HCT116 (cell line): ENCODE results near the gene GNS. TPM values are rescaled to one million over a fixed set of nuclear protein-coding genes. Genes with fewer than 3 reads are reported as not detected.

Source experiments
- ATAC-seq: fragments of 200-7000 bp; cut with Tn5 transposase; 2 replicates; pipeline ENCODE4 v1.9.1; 2020; ENCODE audit warnings: mild to moderate bottlenecking, moderate library complexity
- BruUV-seq: library from RNA; stranded (reverse); fragments of 400-500 nt; replicated peaks from 2 replicates; lab custom pipeline; 2021; lab: Mats Ljungman, UMichigan
- CTCF ChIA-PET: fragments of 300-600 bp; sonication (Branson Sonifier 250); formaldehyde crosslinking; loops from one replicate; lab custom pipeline; 2021; ENCODE audit warnings: antibody characterized with exemption; lab: Charles Lee
- POLR2A ChIA-PET: fragments of 300-600, 350-600 bp; sonication (Branson Sonifier 250); formaldehyde crosslinking; loops from one replicate; lab custom pipeline; 2021; ENCODE audit warnings: antibody characterized with exemption; lab: Charles Lee
- RAD21 ChIA-PET, 2 experiments: fragments of 300-600 bp; sonication (Branson Sonifier 250); formaldehyde crosslinking; loops; one replicate each; lab custom pipeline; 2023; ENCODE audit warnings: low total read pairs in 2 of 2; ENCODE audit not compliant: uncharacterized antibody in 2 of 2, unreplicated experiment in 2 of 2, low non-redundant PET in 1 of 2; lab: Charles Lee
- DNase-seq: peaks from one replicate; pipeline ENCODE4 v3.0.0-alpha.2; 2010; ENCODE audit warnings: low read depth, low spot score
- H2AFZ ChIP-seq: fragments of 200-600 bp; shearing (Covaris generic), sonication (generic); 2 replicates; pipeline ENCODE4 v1.6.1; 2017; ENCODE audit warnings: low read depth, mixed run types, mixed read lengths, antibody characterized with exemption, low read length; ENCODE audit not compliant: poor library complexity, severe bottlenecking
- H3K27ac ChIP-seq: 2 replicates; pipeline ENCODE4 v1.5.1; 2012; ENCODE audit warnings: low read depth, low read length
- H3K27me3 ChIP-seq: fragments of 200-600 bp; sonication (generic); 2 replicates; pipeline ENCODE4 v1.6.1; 2016; ENCODE audit warnings: mixed run types, low read length, mixed read lengths; ENCODE audit not compliant: insufficient read depth
- H3K36me3 ChIP-seq, 2 experiments: fragments of 200-500 bp in 1 of 2; fragments of 200-600 bp in 1 of 2; sonication (Bioruptor generic) in 1 of 2; sonication (generic) in 1 of 2; 2 replicates each; pipeline versions ENCODE4 v1.5.1 to v1.6.1; 2014 to 2016; ENCODE audit warnings: low read length in 2 of 2, inconsistent platforms in 1 of 2, mixed read lengths in 1 of 2, mixed run types in 1 of 2; ENCODE audit not compliant: insufficient read depth in 2 of 2, control insufficient read depth in 1 of 2
- H3K4me1 ChIP-seq, 2 experiments: fragments of 200-600 bp in 1 of 2; sonication (generic) in 1 of 2; 2 replicates each; pipeline versions ENCODE4 v1.5.1 to v1.6.1; 2012 to 2017; ENCODE audit warnings: low read length in 2 of 2, inconsistent platforms in 1 of 2, mild to moderate bottlenecking in 1 of 2, mixed read lengths in 1 of 2, mixed run types in 1 of 2, moderate library complexity in 1 of 2; ENCODE audit not compliant: insufficient read depth in 2 of 2, control insufficient read depth in 1 of 2
- H3K4me2 ChIP-seq: fragments of 200-600 bp; sonication (generic); 2 replicates; pipeline ENCODE4 v1.6.1; 2017; ENCODE audit warnings: mixed run types, low read length, mixed read lengths
- H3K4me3 ChIP-seq, 2 experiments: fragments of 200-600 bp in 1 of 2; sonication (generic) in 1 of 2; replicated peaks in 1 of 2; 2 replicates each; pipeline ENCODE4 v1.5.1; 2011 to 2016; ENCODE audit warnings: low read length in 2 of 2, control low read depth in 1 of 2, low read depth in 1 of 2, mild to moderate bottlenecking in 1 of 2, mixed read lengths in 1 of 2, mixed run types in 1 of 2
- H3K79me2 ChIP-seq: fragments of 200-600 bp; sonication (generic); 2 replicates; pipeline ENCODE4 v1.6.1; 2017; ENCODE audit warnings: mild to moderate bottlenecking, mixed run types, low read length, moderate library complexity, mixed read lengths; ENCODE audit not compliant: insufficient read depth
- H3K9ac ChIP-seq: fragments of 200-600 bp; sonication (generic); 2 replicates; pipeline ENCODE4 v1.6.1; 2016; ENCODE audit warnings: low read length, mixed read lengths
- H3K9me2 ChIP-seq: fragments of 200-600 bp; sonication (generic), shearing (Covaris generic); 2 replicates; pipeline ENCODE4 v1.6.1; 2017; ENCODE audit warnings: mixed run types, mild to moderate bottlenecking, moderate library complexity; ENCODE audit not compliant: insufficient read depth
- H3K9me3 ChIP-seq, 2 experiments: fragments of 200-500 bp in 1 of 2; fragments of 200-600 bp in 1 of 2; sonication (Bioruptor generic) in 1 of 2; sonication (generic) in 1 of 2; 2 replicates each; pipeline ENCODE4 v1.6.1; 2014 to 2017; ENCODE audit warnings: low read length in 2 of 2, mixed read lengths in 2 of 2, inconsistent platforms in 1 of 2, low read depth in 1 of 2, mild to moderate bottlenecking in 1 of 2, mixed run types in 1 of 2, moderate library complexity in 1 of 2; ENCODE audit not compliant: control insufficient read depth in 1 of 2, insufficient read depth in 1 of 2
- H4K20me1 ChIP-seq: fragments of 200-600 bp; sonication (generic), shearing (Covaris generic); 2 replicates; pipeline ENCODE4 v1.6.1; 2017; ENCODE audit warnings: mixed run types, mild to moderate bottlenecking, moderate library complexity; ENCODE audit not compliant: insufficient read depth
- CBX3 ChIP-seq: IDR thresholded peaks from 2 replicates; pipeline ENCODE4 v1.6.1; 2012; ENCODE audit warnings: low read depth
- CTCF ChIP-seq, 3 experiments: fragments of 200-600 bp in 1 of 3; sonication (generic) in 1 of 3; IDR thresholded peaks in 2 of 3; conservative IDR thresholded peaks in 1 of 3; 2 replicates each; pipeline ENCODE4 v1.5.1; 2012 to 2017; ENCODE audit warnings: low read depth in 2 of 3, low read length in 2 of 3, antibody characterized with exemption in 1 of 3, borderline replicate concordance in 1 of 3, control low read depth in 1 of 3, mild to moderate bottlenecking in 1 of 3, mixed read lengths in 1 of 3, mixed run types in 1 of 3, moderate library complexity in 1 of 3; ENCODE audit not compliant: insufficient read depth in 1 of 3
- ELF1 ChIP-seq: IDR thresholded peaks from 2 replicates; pipeline ENCODE4 v1.6.1; 2012; ENCODE audit warnings: low read depth, borderline replicate concordance
- EZH2phosphoT487 ChIP-seq: fragments of 200-600 bp; IDR thresholded peaks from 2 replicates; pipeline ENCODE4 v1.6.1; 2018; ENCODE audit warnings: antibody characterized with exemption, borderline replicate concordance
- SIN3A ChIP-seq: IDR thresholded peaks from 2 replicates; pipeline ENCODE4 v1.6.1; 2012; ENCODE audit warnings: low read depth
- SRF ChIP-seq: IDR thresholded peaks from 2 replicates; pipeline ENCODE4 v1.6.1; 2012; ENCODE audit warnings: low read depth
- ZBTB33 ChIP-seq: IDR thresholded peaks from 2 replicates; pipeline ENCODE4 v1.6.1; 2011; ENCODE audit warnings: mild to moderate bottlenecking, low read length, moderate library complexity; ENCODE audit not compliant: insufficient replicate concordance; ENCODE audit errors: extremely low read depth
- ZFX ChIP-seq: fragments of 450-650 bp; IDR thresholded peaks from 2 replicates; pipeline ENCODE4 v1.6.1; 2017
- intact Hi-C: fragments of 100-400 bp; cut with micrococcal nuclease; formaldehyde crosslinking; loops from 2 replicates; pipeline ENCODE4 v1.10.0; 2022
- total RNA-seq: library from RNA; stranded (reverse); gene quantifications from one replicate; pipeline ENCODE4 v1.2.1, GENCODE V29; 2021; ENCODE audit not compliant: unreplicated experiment

Gene GNS
- total RNA-seq, 1 experiment from 2014 or later: 45.7 TPM

GRCh38 chr12:64753427-64753826, 5.8 kb downstream of the GNS start:
- Histone ChIP-seq H3K36me3 (peaks cover 0 to 7% of the 10 kb centered on the region in 2 experiments; a peak in 2 of 4 replicates), H3K9me2 (no peaks in the 10 kb centered on the region), H3K79me2 (peaks cover 8% of the 10 kb centered on the region; the same call in 1 of the 2 replicates), H4K20me1 (no peaks in the 10 kb centered on the region), H3K4me2 (no peak overlapping the region), H3K27ac (no peak overlapping the region), H3K9me3 (no peaks in the 10 kb centered on the region), H3K27me3 (no peaks in the 10 kb centered on the region), H3K4me1 (peaks cover 4 to 8% of the 10 kb centered on the region in 2 experiments; a peak in 2 of 4 replicates), H3K4me3 (no peak overlapping the region), H3K9ac (no peak overlapping the region)
- intact Hi-C loops: loop anchor here (10.0 kb wide), 1 partner anchor 929 kb away; no protein-coding TSS in a partner anchor
- ChIA-PET CTCF (no interaction called here), RAD21 (no interaction called here), POLR2A (no interaction called here)
- BruUV-seq: no TSS peak
- no peak for ATAC-seq
- no peak for TF ChIP-seq SRF
- TF ChIP-seq SIN3A: no peak
- TF ChIP-seq CBX3: no peak
- no peak for TF ChIP-seq EZH2phosphoT487
- TF ChIP-seq, all 23 proteins: peak for 0
- no peak for DNase-seq
- no peak overlapping the region for H2AFZ ChIP-seq

- H3K4me3 ChIP-seq: no peak overlapping the region
These were observed 6.4 kb downstream of the GNS start for GRCh38 chr12:64752833-64753238.

More at GRCh38 chr12:64752833-64753238, 6.4 kb downstream of the GNS start:
- Histone ChIP-seq H3K9ac (no peak overlapping the region), H3K4me1 (peaks cover 1 to 2% of the 10 kb centered on the region in 2 experiments; a peak in 2 of 4 replicates), H3K79me2 (0 out of 2 replicates have a peak, but pooled peaks cover 7% of the 10 kb centered on the region), H3K4me2 (no peak overlapping the region), H3K9me3 (no peaks in the 10 kb centered on the region), H4K20me1 (no peaks in the 10 kb centered on the region), H3K27me3 (no peaks in the 10 kb centered on the region), H3K36me3 (peaks cover 0 to 7% of the 10 kb centered on the region in 2 experiments; a peak in 2 of 4 replicates), H3K9me2 (no peaks in the 10 kb centered on the region), H3K27ac (no peak overlapping the region), H2AFZ (no peak overlapping the region)
- BruUV-seq: no TSS peak
- TF ChIP-seq CTCF (IDR thresholded peaks at IDR 0.05 in 2 of 3, conservative IDR thresholded peaks at IDR 0.05 in 1 of 3; ENCODE audit: borderline replicate concordance in 1 of 3, insufficient read depth in 1 of 3, low read depth in 2 of 3, low read length in 2 of 3) (no peak), ELF1 (no peak), ZFX (no peak), CBX3 (no peak), SIN3A (no peak), ZBTB33 (no peak)
- CTCF ChIA-PET: no interaction called here
- RAD21 ChIA-PET: no interaction called here
- POLR2A ChIA-PET: no interaction called here
- ATAC-seq (no peak), DNase-seq (no peak)
- intact Hi-C loops: loop anchor here (10.0 kb wide), 1 partner anchor 928 kb away; no protein-coding TSS in a partner anchor
